ENCODE measurements around the gene POC1A.

DNA sequence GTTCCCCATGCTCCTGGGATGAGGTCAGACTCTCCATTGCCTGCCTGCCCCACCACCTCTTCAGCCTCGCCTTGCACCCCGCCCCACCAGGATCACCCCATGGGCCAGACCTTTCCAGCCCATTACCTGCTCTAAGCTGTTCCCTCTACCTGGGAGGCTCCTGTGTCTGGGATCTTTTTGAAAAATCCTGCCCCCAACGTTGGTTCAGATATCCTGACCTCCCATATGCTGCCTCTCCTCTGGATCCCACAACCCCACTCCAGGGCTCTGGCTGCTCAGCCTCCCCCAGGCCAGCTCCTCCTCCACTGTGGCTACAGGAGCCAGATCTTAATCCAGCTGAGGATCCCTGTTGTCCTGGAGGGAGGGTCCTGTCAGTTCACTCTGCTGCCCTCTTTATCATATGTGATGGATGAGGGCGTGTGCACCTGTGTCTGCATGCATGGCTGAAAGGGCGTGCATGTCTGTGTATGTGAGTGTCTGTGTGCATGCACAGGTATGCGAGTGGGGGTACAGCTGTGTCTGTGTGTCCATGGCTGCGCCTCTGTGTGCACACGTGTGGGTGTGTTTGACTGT lies 22.0 kb upstream of the POC1A start:
- no peak for TF ChIP-seq POLR2A (IDR thresholded peaks at IDR 0.05; ENCODE audit: low read length)
- no peak for TF ChIP-seq GATA1 (IDR thresholded peaks at IDR 0.05; ENCODE audit: low read depth, low read length)

Data from erythroblast (primary cell).